ENCODE results near the gene DLG2. TPM values are rescaled to one million over a fixed set of nuclear protein-coding genes. Genes with fewer than 3 reads are reported as not detected.

DLG2 gene
- total and polyA plus RNA-seq, 3 experiments from 2014 or later, result 0.81 to 1.5 (median 1.3) TPM

- Histone ChIP-seq H3K36me3 (ENCODE audit: insufficient read depth, low read length) (no peaks in the 10 kb centered on the region), H3K4me1 (ENCODE audit: insufficient read depth, low read length) (no peaks in the 10 kb centered on the region), H3K4me3 (ENCODE audit: low read length) (no peak overlapping the region), H3K27me3 (ENCODE audit: insufficient read depth, low read length, poor library complexity, severe bottlenecking) (no peaks in the 10 kb centered on the region), H3K9me3 (ENCODE audit: low read length) (no peaks in the 10 kb centered on the region), H3K27ac (ENCODE audit: low read depth, low read length) (no peak overlapping the region)
- POLR2A ChIA-PET, result no interaction called here
- Mint-ChIP-seq H3K4me1 (no peaks in the 10 kb centered on the region), H3K27me3 (no peaks in the 10 kb centered on the region), H3K9me3 (peaks cover 0 to 15% (median 5%) of the 10 kb centered on the region in 5 donors), H3K27ac (no peak overlapping the region), H3K36me3 (no peaks in the 10 kb centered on the region), H3K4me3 (no peak overlapping the region)
- no peak for DNase-seq
- CTCF ChIA-PET, result no interaction called here
Measured at GRCh38 chr11:84022201-84022600, 1604.9 kb downstream of the DLG2 start.

- H3K9me3 ChIP-seq (ENCODE audit: low read length), result no peaks in the 10 kb centered on the region
- ChIA-PET CTCF (no interaction called here), POLR2A (no interaction called here)
- H3K36me3 ChIP-seq (ENCODE audit: insufficient read depth, low read length), result no peaks in the 10 kb centered on the region
- Mint-ChIP-seq H3K9me3 (peaks cover 3 to 15% (median 5%) of the 10 kb centered on the region in 5 donors), H3K36me3 (no peaks in the 10 kb centered on the region), H3K4me1 (no peaks in the 10 kb centered on the region), H3K27ac (no peak overlapping the region), H3K4me3 (no peak overlapping the region), H3K27me3 (no peaks in the 10 kb centered on the region)
- H3K27ac ChIP-seq (ENCODE audit: low read depth, low read length), result no peak overlapping the region
- no peak overlapping the region for H3K4me3 ChIP-seq (ENCODE audit: low read length)
- DNase-seq, result no peak
- no peaks in the 10 kb centered on the region for H3K27me3 ChIP-seq (ENCODE audit: insufficient read depth, low read length, poor library complexity, severe bottlenecking)
- no peaks in the 10 kb centered on the region for H3K4me1 ChIP-seq (ENCODE audit: insufficient read depth, low read length)
Measured at GRCh38 chr11:84021291-84021690, 1605.9 kb downstream of the DLG2 start.

- Mint-ChIP-seq H3K36me3 (no peaks in the 10 kb centered on the region), H3K4me3 (no peak overlapping the region), H3K27me3 (no peaks in the 10 kb centered on the region), H3K4me1 (no peaks in the 10 kb centered on the region), H3K9me3 (peaks cover 1 to 20% (median 12%) of the 10 kb centered on the region in 5 donors), H3K27ac (no peak overlapping the region)
- no peaks in the 10 kb centered on the region for H3K27me3 ChIP-seq (ENCODE audit: insufficient read depth, low read length, poor library complexity, severe bottlenecking)
- no peak overlapping the region for H3K4me3 ChIP-seq (ENCODE audit: low read length)
- no peaks in the 10 kb centered on the region for H3K36me3 ChIP-seq (ENCODE audit: insufficient read depth, low read length)
- ChIA-PET POLR2A (no interaction called here), CTCF (no interaction called here)
- H3K27ac ChIP-seq (ENCODE audit: low read depth, low read length), result no peak overlapping the region
- H3K9me3 ChIP-seq (ENCODE audit: low read length), result no peaks in the 10 kb centered on the region
- no peak for DNase-seq
- no peaks in the 10 kb centered on the region for H3K4me1 ChIP-seq (ENCODE audit: insufficient read depth, low read length)
Measured at GRCh38 chr11:84019571-84020194, 1607.5 kb downstream of the DLG2 start.

- H3K4me3 Mint-ChIP-seq, result no peak overlapping the region
- no peaks in the 10 kb centered on the region for H3K27me3 ChIP-seq (ENCODE audit: insufficient read depth, low read length, poor library complexity, severe bottlenecking)
- CTCF ChIA-PET, result no interaction called here
Measured at GRCh38 chr11:84014539-84014938, 1612.6 kb downstream of the DLG2 start.

GRCh38 chr11:84012171-84012826, 1614.8 kb downstream of the DLG2 start:
- H3K36me3 ChIP-seq (ENCODE audit: insufficient read depth, low read length), result no peaks in the 10 kb centered on the region
- H3K4me1 Mint-ChIP-seq, result no peaks in the 10 kb centered on the region
- H3K27ac Mint-ChIP-seq, result no peak overlapping the region
- H3K36me3 Mint-ChIP-seq, result no peaks in the 10 kb centered on the region
- no peaks in the 10 kb centered on the region for H3K9me3 ChIP-seq (ENCODE audit: low read length)
- POLR2A ChIA-PET, result no interaction called here
- DNase-seq, result no peak
- CTCF ChIA-PET, result no interaction called here
- H3K4me3 Mint-ChIP-seq, result no peak overlapping the region
- no peaks in the 10 kb centered on the region for H3K4me1 ChIP-seq (ENCODE audit: insufficient read depth, low read length)
- H3K27me3 Mint-ChIP-seq, result no peaks in the 10 kb centered on the region
- peaks cover 2 to 27% (median 12%) of the 10 kb centered on the region in 5 donors for H3K9me3 Mint-ChIP-seq
- no peak overlapping the region for H3K4me3 ChIP-seq (ENCODE audit: low read length)
- H3K27ac ChIP-seq (ENCODE audit: low read depth, low read length), result no peak overlapping the region
- H3K27me3 ChIP-seq (ENCODE audit: insufficient read depth, low read length, poor library complexity, severe bottlenecking), result no peaks in the 10 kb centered on the region

More at GRCh38 chr11:84014539-84014938, 1612.6 kb downstream of the DLG2 start:
- no peak for DNase-seq
- no peaks in the 10 kb centered on the region for H3K36me3 Mint-ChIP-seq
- Histone ChIP-seq H3K27ac (ENCODE audit: low read depth, low read length) (no peak overlapping the region), H3K36me3 (ENCODE audit: insufficient read depth, low read length) (no peaks in the 10 kb centered on the region), H3K4me3 (ENCODE audit: low read length) (no peak overlapping the region), H3K9me3 (ENCODE audit: low read length) (no peaks in the 10 kb centered on the region), H3K4me1 (ENCODE audit: insufficient read depth, low read length) (no peaks in the 10 kb centered on the region)
- peaks cover 0 to 21% (median 10%) of the 10 kb centered on the region in 5 donors for H3K9me3 Mint-ChIP-seq
- POLR2A ChIA-PET, result no interaction called here
- H3K27ac Mint-ChIP-seq, result no peak overlapping the region
- H3K4me1 Mint-ChIP-seq, result no peaks in the 10 kb centered on the region
- no peaks in the 10 kb centered on the region for H3K27me3 Mint-ChIP-seq

- ChIA-PET CTCF (no interaction called here), POLR2A (no interaction called here)
- Histone ChIP-seq H3K36me3 (ENCODE audit: insufficient read depth, low read length) (no peaks in the 10 kb centered on the region), H3K4me3 (ENCODE audit: low read length) (no peak overlapping the region), H3K4me1 (ENCODE audit: insufficient read depth, low read length) (no peaks in the 10 kb centered on the region), H3K27me3 (ENCODE audit: insufficient read depth, low read length, poor library complexity, severe bottlenecking) (no peaks in the 10 kb centered on the region), H3K9me3 (ENCODE audit: low read length) (no peaks in the 10 kb centered on the region), H3K27ac (ENCODE audit: low read depth, low read length) (no peak overlapping the region)
- no peaks in the 10 kb centered on the region for H3K36me3 Mint-ChIP-seq
- DNase-seq, result no peak
- H3K4me3 Mint-ChIP-seq, result no peak overlapping the region
- no peak overlapping the region for H3K27ac Mint-ChIP-seq
- peaks cover 28 to 46% (median 41%) of the 10 kb centered on the region in 5 donors for H3K9me3 Mint-ChIP-seq
- H3K27me3 Mint-ChIP-seq, result no peaks in the 10 kb centered on the region
- H3K4me1 Mint-ChIP-seq, result no peaks in the 10 kb centered on the region
Measured at GRCh38 chr11:84003181-84003580, 1624.0 kb downstream of the DLG2 start.

GRCh38 chr11:83998921-83999320, 1628.2 kb downstream of the DLG2 start:
- H3K9me3 ChIP-seq (ENCODE audit: low read length), result no peaks in the 10 kb centered on the region
- H3K27me3 ChIP-seq (ENCODE audit: insufficient read depth, low read length, poor library complexity, severe bottlenecking), result no peaks in the 10 kb centered on the region
- Mint-ChIP-seq H3K4me1 (no peaks in the 10 kb centered on the region), H3K36me3 (no peaks in the 10 kb centered on the region), H3K9me3 (peaks cover 27 to 47% (median 38%) of the 10 kb centered on the region in 5 donors), H3K4me3 (no peak overlapping the region), H3K27ac (no peak overlapping the region), H3K27me3 (no peaks in the 10 kb centered on the region)
- no peak overlapping the region for H3K27ac ChIP-seq (ENCODE audit: low read depth, low read length)
- H3K4me3 ChIP-seq (ENCODE audit: low read length), result no peak overlapping the region
- ChIA-PET CTCF (no interaction called here), POLR2A (no interaction called here)
- no peaks in the 10 kb centered on the region for H3K4me1 ChIP-seq (ENCODE audit: insufficient read depth, low read length)
- no peaks in the 10 kb centered on the region for H3K36me3 ChIP-seq (ENCODE audit: insufficient read depth, low read length)
- DNase-seq, result no peak

GRCh38 chr11:83990160-83990733, 1636.9 kb downstream of the DLG2 start:
- no peaks in the 10 kb centered on the region for H3K9me3 ChIP-seq (ENCODE audit: low read length)
- CTCF ChIA-PET, result no interaction called here
- no peak overlapping the region for H3K4me3 Mint-ChIP-seq
- no peaks in the 10 kb centered on the region for H3K27me3 Mint-ChIP-seq
- H3K36me3 Mint-ChIP-seq, result no peaks in the 10 kb centered on the region
- H3K9me3 Mint-ChIP-seq, result peaks cover 5 to 20% (median 11%) of the 10 kb centered on the region in 5 donors
- no peaks in the 10 kb centered on the region for H3K4me1 ChIP-seq (ENCODE audit: insufficient read depth, low read length)
- H3K36me3 ChIP-seq (ENCODE audit: insufficient read depth, low read length), result no peaks in the 10 kb centered on the region
- no peaks in the 10 kb centered on the region for H3K4me1 Mint-ChIP-seq
- H3K27me3 ChIP-seq (ENCODE audit: insufficient read depth, low read length, poor library complexity, severe bottlenecking), result no peaks in the 10 kb centered on the region
- H3K27ac ChIP-seq (ENCODE audit: low read depth, low read length), result no peak overlapping the region
- no peak overlapping the region for H3K27ac Mint-ChIP-seq
- no peak for DNase-seq
- POLR2A ChIA-PET, result no interaction called here
- no peak overlapping the region for H3K4me3 ChIP-seq (ENCODE audit: low read length)
